GM19438 (cell line): ENCODE measurements around the gene ACAD8.
"Not testable (repeated sequence)": the region's sequence is repeated elsewhere in the genome, so short reads cannot be mapped to it uniquely, and the experiment has no call there.

Experiments
- ATAC-seq: cut with Tn5 transposase; IDR thresholded peaks from one replicate; pipeline ENCODE4 v1.9.1; 2021; ENCODE audit warnings: low read depth; ENCODE audit not compliant: unreplicated experiment

The ACAD8 gene

DNA sequence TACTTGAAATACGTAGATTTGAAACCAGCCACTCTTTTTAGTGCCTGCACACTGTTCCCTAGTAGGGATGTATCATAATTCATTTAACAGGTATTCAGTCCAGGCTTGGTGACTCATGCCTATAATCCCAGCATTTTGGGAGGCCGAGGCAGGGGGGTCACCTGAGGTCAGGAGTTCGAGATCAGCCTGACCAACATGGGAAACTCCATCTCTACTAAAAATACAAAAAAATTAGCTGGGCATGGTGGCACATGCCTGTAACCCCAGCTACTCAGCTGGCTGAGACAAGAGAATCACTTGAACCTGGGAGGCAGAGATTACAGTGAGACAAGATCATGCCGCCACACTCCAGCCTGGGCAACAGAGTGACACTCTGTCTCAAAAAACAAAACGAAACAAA, 31.0 kb downstream of the ACAD8 start:
- not testable (repeated sequence) for ATAC-seq

DNA sequence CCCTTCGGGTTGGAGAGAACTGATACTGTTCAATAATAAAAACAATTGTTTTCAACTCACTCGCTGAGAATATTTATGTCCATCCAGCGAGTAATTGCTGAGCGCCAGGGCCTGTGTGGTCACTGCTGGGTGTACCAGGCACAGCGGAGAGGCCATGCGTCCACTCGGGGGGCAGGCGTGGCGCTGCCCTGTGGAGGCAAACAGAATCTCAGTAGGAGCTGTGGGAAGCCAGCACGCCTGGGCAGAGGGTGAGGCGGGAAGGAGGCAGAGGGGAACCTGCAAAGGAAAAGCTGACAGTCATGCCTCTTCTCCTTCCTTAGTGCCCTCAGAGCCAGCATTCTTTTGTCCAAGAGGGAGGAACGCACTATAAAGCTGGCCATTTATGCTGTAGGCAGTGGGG, 34.2 kb downstream of the ACAD8 start:
- ATAC-seq, result no peak

DNA sequence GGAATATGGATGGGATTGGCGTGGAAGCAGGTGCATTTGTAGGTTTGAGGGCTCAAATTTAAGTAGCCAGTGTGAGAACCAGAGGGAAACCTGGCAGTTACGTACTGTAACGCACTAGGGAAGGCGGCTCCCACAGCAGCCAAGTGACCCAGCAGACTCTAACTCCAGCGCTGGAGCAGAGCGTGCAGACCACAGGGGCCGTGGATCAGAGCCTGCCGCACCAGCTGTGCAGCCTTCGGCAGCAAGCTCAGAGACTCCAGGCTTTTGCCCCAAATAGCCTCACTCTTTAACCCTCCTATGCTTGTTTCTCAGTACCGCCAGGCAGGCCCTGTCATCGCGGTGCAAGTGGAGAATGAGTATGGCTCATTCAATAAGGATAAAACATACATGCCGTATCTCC, 35.1 kb downstream of the ACAD8 start:
- no peak for ATAC-seq

DNA sequence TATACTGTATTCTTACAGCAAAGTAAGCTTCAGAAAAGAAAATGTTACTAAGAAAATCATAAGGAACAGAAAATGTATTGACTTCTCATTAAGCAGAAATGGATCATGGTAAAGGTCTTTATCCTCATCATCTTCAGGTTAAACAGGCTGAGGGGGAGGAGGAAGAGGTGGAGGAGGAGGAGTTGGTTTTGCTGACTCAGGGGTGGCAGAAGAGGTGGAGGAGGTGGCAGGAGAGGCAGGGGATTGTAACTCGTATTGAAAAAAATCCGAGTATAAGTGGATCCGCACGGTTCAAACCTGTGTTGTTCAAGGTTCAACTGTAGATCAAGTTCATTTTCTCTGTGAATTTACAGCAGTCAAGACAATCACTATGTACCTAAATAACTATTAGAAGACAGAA, 35.8 kb downstream of the ACAD8 start:
- ATAC-seq, result no peak

DNA sequence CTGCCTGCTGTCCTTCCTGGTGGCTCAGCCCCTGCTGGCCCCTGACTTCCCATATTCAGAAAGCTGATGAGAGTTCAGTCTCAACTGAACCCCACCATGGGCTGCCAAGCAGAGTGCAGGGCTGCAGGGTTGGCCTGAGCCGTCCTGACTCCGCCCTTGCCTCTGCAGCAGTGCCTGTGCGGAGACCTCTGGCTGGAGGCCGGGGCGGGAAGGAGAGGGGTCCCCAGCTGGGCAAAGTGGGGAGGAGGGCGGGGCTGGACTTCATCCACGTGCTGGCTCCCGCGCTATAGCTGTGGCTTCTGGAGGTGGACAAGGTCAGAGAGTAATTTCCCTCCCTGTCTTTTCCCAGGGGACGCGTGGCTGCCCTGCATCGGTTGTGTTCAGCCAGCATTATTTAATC, 36.4 kb downstream of the ACAD8 start:
- ATAC-seq, result no peak

DNA sequence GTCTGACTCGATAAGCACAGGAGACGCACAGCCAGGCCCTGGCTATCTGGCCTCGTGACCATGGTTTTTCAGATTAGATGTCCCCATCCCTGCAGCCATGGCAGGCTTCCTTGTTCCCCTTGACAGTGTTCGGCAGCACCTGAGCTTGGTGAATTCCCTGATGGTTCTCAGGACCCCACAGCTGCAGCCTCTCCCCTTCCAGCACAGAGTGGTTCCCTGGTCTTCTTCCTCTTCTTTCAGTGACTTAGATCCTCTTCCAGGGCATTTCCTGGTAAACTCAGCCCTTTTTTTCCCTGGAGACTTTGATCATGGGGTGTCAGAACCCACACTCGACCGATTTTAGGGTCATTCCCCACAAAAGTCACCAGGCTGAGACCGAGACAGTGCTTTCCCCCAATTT, 37.3 kb downstream of the ACAD8 start:
- ATAC-seq, result no peak

DNA sequence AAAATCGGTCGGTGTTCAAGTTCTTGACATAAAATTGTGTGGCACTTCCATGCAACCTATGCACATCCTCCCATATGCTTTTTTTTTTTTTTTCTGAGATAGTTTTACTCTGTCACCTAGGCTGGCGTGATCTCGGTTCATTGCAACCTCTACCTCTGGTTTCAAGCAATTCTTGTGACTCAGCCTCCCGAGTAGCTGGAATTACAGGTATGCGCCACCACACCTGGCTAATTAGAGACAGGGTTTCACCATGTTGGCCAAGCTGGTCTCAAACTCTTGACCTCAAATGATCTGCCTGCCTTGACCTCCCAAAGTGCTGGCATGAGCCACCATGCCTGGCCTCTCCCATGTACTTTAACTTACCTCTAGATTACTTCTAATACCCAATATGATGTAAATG, 37.8 kb downstream of the ACAD8 start:
- no peak for ATAC-seq

DNA sequence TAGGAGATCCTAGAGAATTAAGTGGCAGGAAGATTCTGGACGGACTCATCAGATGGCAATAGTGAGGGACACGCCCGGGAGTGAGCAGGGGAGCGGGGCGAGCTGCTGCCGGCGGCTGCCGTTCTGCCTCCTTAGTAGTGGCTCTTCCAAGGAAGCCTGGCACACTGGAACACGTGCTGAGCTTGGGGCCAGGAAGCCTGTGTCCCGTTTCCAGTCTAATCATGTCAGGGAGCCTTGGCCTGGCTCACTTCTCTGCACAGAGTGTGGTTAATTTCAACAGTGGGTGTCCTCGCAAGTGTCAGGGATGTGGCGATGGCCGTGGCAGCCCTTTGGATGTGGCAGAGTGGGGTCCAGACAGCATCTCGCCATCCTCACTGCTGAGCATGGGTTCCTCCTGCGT, 39.3 kb downstream of the ACAD8 start:
- ATAC-seq, result no peak

DNA sequence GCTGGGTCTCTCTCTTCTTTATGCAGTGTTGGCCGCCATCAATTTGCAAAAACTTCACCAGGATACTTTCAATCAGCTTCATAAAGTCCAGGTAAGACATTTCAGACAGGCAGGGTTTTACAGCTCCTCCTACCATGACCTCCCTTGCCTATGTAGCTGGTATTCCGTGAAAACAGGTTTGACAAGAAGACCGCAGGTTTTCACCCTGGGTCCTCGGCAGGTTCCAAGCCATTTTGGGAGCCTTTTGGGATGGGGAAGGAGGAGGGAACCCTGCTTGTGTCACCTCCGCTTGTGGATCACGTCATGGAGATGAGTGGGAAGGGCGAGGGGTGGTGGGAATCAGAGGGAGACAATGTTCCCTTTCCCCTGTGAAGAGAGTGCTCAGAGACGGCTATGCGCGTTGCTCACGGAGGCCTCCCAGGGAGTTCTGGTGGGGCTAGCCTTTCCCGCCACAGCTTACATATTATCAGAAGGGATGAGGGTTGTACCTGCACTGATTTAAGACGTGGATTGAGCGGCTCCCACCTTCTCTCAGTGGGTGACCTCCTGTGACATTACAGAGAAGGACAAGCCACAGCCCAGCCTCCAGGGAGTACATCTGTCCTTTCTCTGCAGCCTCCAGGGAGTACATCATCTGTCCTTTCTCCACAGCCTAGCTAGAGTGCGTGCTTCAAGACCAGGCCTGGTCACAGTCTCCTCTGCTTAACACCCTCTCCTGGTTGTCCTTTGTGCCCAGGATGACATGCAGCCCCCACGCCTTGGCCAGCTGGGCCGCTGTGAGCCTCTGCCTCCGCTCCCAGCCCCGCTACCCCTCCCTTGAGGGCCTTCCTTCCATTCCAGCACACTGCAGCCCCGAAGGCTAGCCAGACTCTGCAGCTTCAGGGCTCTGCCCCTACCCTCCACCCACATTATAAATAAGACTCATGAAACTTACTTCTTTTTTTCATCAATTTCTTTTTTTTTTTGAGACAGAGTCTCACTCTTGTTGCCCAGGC, 40.0 kb downstream of the ACAD8 start:
- ATAC-seq, result no peak

DNA sequence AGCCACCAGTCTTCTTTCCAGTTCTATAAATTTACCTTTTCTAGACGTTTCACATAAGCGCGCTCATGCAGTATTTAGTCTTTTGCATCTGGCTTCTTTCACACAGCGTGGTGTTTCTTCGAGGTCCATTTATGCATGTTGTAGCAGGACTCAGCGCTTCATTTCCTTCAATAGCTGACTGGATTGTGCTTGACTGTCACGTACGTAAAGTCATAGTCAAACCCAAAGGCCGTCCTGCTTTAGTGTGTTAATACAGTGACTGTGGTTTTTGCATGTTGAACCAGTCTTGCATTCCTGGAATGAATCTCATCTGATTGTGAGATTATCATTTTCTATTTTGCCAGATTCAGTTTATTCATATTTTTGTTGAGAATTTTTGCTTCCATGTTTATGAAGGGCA, 41.3 kb downstream of the ACAD8 start:
- no peak for ATAC-seq

DNA sequence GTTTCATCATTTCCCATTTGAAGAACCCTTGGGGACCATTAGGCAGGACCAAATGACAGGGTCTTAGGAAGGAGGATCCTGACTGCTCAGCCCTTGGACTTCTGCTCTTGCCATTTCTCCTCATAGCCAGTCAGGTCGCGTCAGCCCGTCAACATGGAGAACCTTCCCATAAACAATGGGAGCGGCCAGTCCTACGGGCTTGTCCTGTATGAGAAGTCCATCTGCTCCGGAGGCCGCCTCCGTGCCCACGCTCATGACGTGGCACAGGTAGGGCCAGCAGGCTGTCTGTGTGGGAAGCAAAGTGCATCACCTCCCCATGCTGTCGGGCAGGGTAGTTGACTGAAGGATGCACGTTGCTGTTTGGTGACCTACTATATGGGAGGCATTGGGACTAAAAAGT, 58.9 kb downstream of the ACAD8 start:
- no peak for ATAC-seq

DNA sequence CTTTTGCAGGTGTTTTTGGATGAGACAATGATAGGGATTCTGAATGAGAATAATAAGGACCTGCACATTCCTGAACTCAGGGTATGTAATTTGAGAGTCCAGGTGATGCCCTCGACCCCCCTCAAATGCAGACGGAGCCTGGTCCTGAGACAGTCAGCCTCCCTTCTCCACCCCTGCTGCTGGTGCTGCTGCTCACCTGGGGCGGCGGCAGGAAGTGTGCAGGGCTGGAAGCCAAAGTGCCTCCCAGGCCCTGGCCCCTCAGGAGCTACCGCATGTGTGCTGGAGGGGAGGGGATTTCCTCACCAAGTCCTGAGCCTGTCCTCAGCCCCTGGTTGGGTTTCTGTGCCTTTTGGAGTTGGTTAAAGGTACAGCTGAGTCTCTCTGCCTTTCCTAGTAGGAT, 59.4 kb downstream of the ACAD8 start:
- ATAC-seq, result no peak

DNA sequence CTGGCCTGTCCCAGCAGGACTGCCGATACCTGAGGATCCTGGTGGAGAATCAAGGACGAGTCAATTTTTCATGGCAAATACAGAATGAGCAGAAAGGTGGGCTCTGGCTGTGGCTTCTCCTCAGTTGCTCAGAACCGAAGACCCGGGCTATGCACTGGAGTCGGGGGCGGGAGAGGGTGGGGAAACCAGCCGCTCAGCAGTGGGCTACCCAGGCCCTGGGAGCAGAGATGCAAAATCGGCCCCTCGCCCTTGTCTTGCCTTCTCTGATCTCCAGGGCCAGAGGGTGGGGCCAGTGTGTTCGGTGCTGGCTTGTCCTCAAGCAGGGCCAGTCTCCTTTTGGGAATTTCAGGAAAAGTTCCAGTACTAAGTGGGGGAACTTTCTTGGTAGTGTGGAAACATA, 60.0 kb downstream of the ACAD8 start:
- ATAC-seq, result no peak

DNA sequence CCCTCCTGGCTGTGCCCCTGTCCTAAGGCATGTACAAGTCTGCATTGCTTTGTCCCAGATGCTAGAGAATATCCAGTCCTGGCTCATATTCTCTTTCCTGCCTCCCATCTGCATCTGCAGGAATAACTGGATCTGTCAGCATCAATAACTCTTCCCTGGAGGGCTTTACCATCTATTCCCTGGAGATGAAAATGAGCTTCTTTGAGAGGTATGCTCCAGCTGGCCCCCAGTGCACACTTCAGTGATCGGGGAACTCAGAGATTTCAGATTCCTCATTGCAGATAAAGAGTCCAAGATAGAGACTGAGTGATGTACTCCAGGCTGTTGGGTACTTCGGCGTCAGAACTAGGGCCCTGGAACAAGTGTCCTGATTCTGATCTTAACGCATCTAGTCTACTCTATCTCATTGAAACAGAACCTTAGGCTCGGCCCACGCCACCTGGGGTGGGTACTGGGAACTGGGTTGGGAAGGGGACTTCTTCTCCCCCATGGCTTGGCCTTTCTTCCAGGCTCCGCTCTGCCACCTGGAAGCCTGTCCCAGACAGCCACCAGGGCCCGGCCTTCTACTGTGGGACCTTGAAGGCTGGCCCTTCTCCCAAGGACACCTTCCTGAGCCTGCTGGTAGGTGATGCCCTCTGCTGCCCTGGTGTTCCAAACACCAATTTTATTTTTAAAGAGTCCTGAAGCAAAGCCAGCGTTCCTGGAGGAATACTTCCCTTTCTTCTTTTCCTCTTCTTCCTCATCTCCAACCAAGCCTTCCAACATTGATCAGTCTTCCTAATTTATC, 60.6 kb downstream of the ACAD8 start:
- no peak for ATAC-seq
